Measurements from ENCODE around the gene PDE10A.

DNA sequence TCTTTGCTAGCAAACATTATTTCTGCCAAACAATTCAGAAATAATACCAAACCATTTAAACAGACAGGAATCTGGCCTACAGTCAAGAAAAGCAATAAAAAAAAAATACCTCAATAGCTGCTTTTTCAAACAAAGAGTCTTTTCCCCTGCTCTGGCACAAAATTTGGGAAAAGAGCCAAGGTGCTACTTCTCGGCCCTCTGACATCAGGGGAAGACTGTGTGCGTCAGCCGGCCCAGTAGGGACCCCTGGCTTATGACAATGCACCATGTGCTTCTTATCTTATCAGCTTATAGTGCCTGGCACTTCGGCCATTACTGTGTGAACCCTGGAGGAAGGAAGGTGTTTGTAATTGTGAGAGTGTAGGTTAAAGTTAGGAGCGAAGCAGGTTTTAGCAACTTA, 89.4 kb downstream of the PDE10A start:
- no peak for TF ChIP-seq MYNN (IDR thresholded peaks at IDR 0.05)
- TF ChIP-seq MYNN (CRISPR knock-in tag; IDR thresholded peaks at IDR 0.05): no peak
- TF ChIP-seq MTA3 (IDR thresholded peaks at IDR 0.05; ENCODE audit: borderline replicate concordance): no peak
- TF ChIP-seq TARDBP (IDR thresholded peaks at IDR 0.05): no peak
- TF ChIP-seq, protein P1, sequence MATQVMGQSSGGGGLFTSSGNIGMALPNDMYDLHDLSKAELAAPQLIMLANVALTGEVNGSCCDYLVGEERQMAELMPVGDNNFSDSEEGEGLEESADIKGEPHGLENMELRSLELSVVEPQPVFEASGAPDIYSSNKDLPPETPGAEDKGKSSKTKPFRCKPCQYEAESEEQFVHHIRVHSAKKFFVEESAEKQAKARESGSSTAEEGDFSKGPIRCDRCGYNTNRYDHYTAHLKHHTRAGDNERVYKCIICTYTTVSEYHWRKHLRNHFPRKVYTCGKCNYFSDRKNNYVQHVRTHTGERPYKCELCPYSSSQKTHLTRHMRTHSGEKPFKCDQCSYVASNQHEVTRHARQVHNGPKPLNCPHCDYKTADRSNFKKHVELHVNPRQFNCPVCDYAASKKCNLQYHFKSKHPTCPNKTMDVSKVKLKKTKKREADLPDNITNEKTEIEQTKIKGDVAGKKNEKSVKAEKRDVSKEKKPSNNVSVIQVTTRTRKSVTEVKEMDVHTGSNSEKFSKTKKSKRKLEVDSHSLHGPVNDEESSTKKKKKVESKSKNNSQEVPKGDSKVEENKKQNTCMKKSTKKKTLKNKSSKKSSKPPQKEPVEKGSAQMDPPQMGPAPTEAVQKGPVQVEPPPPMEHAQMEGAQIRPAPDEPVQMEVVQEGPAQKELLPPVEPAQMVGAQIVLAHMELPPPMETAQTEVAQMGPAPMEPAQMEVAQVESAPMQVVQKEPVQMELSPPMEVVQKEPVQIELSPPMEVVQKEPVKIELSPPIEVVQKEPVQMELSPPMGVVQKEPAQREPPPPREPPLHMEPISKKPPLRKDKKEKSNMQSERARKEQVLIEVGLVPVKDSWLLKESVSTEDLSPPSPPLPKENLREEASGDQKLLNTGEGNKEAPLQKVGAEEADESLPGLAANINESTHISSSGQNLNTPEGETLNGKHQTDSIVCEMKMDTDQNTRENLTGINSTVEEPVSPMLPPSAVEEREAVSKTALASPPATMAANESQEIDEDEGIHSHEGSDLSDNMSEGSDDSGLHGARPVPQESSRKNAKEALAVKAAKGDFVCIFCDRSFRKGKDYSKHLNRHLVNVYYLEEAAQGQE (IDR thresholded peaks at IDR 0.05; ENCODE audit: borderline replicate concordance): no peak
- TF ChIP-seq, protein P1 (CRISPR knock-in tag; IDR thresholded peaks at IDR 0.05; ENCODE audit: low read depth): no peak
- TF ChIP-seq, protein P2, sequence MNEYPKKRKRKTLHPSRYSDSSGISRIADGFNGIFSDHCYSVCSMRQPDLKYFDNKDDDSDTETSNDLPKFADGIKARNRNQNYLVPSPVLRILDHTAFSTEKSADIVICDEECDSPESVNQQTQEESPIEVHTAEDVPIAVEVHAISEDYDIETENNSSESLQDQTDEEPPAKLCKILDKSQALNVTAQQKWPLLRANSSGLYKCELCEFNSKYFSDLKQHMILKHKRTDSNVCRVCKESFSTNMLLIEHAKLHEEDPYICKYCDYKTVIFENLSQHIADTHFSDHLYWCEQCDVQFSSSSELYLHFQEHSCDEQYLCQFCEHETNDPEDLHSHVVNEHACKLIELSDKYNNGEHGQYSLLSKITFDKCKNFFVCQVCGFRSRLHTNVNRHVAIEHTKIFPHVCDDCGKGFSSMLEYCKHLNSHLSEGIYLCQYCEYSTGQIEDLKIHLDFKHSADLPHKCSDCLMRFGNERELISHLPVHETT (CRISPR knock-in tag; conservative IDR thresholded peaks at IDR 0.05 in 1 of 2, IDR thresholded peaks at IDR 0.05 in 1 of 2): no peak
- TF ChIP-seq PCBP1 (IDR thresholded peaks at IDR 0.05; ENCODE audit: low read depth, low read length, poor library complexity, severe bottlenecking): no peak
- TF ChIP-seq, protein P3, sequence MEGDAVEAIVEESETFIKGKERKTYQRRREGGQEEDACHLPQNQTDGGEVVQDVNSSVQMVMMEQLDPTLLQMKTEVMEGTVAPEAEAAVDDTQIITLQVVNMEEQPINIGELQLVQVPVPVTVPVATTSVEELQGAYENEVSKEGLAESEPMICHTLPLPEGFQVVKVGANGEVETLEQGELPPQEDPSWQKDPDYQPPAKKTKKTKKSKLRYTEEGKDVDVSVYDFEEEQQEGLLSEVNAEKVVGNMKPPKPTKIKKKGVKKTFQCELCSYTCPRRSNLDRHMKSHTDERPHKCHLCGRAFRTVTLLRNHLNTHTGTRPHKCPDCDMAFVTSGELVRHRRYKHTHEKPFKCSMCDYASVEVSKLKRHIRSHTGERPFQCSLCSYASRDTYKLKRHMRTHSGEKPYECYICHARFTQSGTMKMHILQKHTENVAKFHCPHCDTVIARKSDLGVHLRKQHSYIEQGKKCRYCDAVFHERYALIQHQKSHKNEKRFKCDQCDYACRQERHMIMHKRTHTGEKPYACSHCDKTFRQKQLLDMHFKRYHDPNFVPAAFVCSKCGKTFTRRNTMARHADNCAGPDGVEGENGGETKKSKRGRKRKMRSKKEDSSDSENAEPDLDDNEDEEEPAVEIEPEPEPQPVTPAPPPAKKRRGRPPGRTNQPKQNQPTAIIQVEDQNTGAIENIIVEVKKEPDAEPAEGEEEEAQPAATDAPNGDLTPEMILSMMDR (IDR thresholded peaks at IDR 0.05 in 2 of 3, conservative IDR thresholded peaks at IDR 0.05 in 1 of 3; ENCODE audit: insufficient read depth in 2 of 3, low read depth in 1 of 3, low read length in 3 of 3): no peak
- TF ChIP-seq MTA2 (IDR thresholded peaks at IDR 0.05; ENCODE audit: low read depth): no peak
- TF ChIP-seq, protein P4, sequence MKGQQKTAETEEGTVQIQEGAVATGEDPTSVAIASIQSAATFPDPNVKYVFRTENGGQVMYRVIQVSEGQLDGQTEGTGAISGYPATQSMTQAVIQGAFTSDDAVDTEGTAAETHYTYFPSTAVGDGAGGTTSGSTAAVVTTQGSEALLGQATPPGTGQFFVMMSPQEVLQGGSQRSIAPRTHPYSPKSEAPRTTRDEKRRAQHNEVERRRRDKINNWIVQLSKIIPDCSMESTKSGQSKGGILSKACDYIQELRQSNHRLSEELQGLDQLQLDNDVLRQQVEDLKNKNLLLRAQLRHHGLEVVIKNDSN (CRISPR knock-in tag; IDR thresholded peaks at IDR 0.05): no peak
